SIG-M5 treated with dmso at 0.1 percent for 504 hours (cell line): Measurements from ENCODE around the gene KRT80.

Experiments used
- DNase-seq: peaks from one replicate; lab custom pipeline; 2025; ENCODE audit not compliant: unreplicated experiment; lab: John Stamatoyannopoulos, UW

Gene KRT80

GRCh38 chr12:52141875-52142274 lies 49.9 kb downstream of the KRT80 start:
- DNase-seq = no peak

GRCh38 chr12:52141306-52141705 lies 50.5 kb downstream of the KRT80 start:
- DNase-seq = no peak

GRCh38 chr12:52139579-52140062 lies 52.2 kb downstream of the KRT80 start:
- DNase-seq = no peak

GRCh38 chr12:52139147-52139546 lies 52.7 kb downstream of the KRT80 start:
- no peak for DNase-seq

GRCh38 chr12:52137746-52138145 lies 54.1 kb downstream of the KRT80 start:
- no peak for DNase-seq

- DNase-seq = peak; percentile 51
Observed at GRCh38 chr12:52132754-52133161, 59.1 kb downstream of the KRT80 start.

- no peak for DNase-seq
Observed at GRCh38 chr12:52130711-52131110, 61.1 kb downstream of the KRT80 start.

- DNase-seq = no peak
Observed at GRCh38 chr12:52127683-52128450, 63.9 kb downstream of the KRT80 start.

- no peak for DNase-seq
Observed at GRCh38 chr12:52126605-52127578, 64.9 kb downstream of the KRT80 start.

GRCh38 chr12:52126050-52126604 lies 65.7 kb downstream of the KRT80 start:
- no peak for DNase-seq

GRCh38 chr12:52125476-52125900 lies 66.3 kb downstream of the KRT80 start:
- DNase-seq = no peak

GRCh38 chr12:52123487-52124186 lies 68.2 kb downstream of the KRT80 start:
- no peak for DNase-seq

GRCh38 chr12:52122904-52123303 lies 68.9 kb downstream of the KRT80 start:
- no peak for DNase-seq

GRCh38 chr12:52122540-52122871 lies 69.3 kb downstream of the KRT80 start:
- no peak for DNase-seq

- DNase-seq = peak; percentile 57
Observed at GRCh38 chr12:52121824-52122539, 69.8 kb downstream of the KRT80 start.

- DNase-seq = no peak
Observed at GRCh38 chr12:52120951-52121823, 70.6 kb downstream of the KRT80 start.

GRCh38 chr12:52119398-52120254 lies 72.2 kb downstream of the KRT80 start:
- peak; percentile 49 for DNase-seq
